Measurements from ENCODE around the gene GARRE1.

- no peak for TF ChIP-seq CTCF (IDR thresholded peaks at IDR 0.05)
- no peak for TF ChIP-seq POLR2A (IDR thresholded peaks at IDR 0.05)
Measured at GRCh38 chr19:34259367-34260095, 5.2 kb downstream of the GARRE1 start.

Data from heart left ventricle (tissue), 13 donors.